HCT116 (cell line): ENCODE data around the gene RHBDD2. TPM values are rescaled to one million over a fixed set of nuclear protein-coding genes. Genes with fewer than 3 reads are reported as not detected.
"Not testable (repeated sequence)": the region's sequence is repeated elsewhere in the genome, so short reads cannot be mapped to it uniquely, and the experiment has no call there.

Source experiments
- ATAC-seq: fragments of 200-7000 bp; cut with Tn5 transposase; 2 replicates; pipeline ENCODE4 v1.9.1; 2020; ENCODE audit warnings: mild to moderate bottlenecking, moderate library complexity
- BruUV-seq: library from RNA; stranded (reverse); fragments of 400-500 nt; replicated peaks from 2 replicates; lab custom pipeline; 2021; lab: Mats Ljungman, UMichigan
- CTCF ChIA-PET: fragments of 300-600 bp; sonication (Branson Sonifier 250); formaldehyde crosslinking; loops from one replicate; lab custom pipeline; 2021; ENCODE audit warnings: antibody characterized with exemption; lab: Charles Lee
- POLR2A ChIA-PET: fragments of 300-600, 350-600 bp; sonication (Branson Sonifier 250); formaldehyde crosslinking; loops from one replicate; lab custom pipeline; 2021; ENCODE audit warnings: antibody characterized with exemption; lab: Charles Lee
- RAD21 ChIA-PET, 2 experiments: fragments of 300-600 bp; sonication (Branson Sonifier 250); formaldehyde crosslinking; loops; one replicate each; lab custom pipeline; 2023; ENCODE audit warnings: low total read pairs in 2 of 2; ENCODE audit not compliant: uncharacterized antibody in 2 of 2, unreplicated experiment in 2 of 2, low non-redundant PET in 1 of 2; lab: Charles Lee
- DNase-seq: peaks from one replicate; pipeline ENCODE4 v3.0.0-alpha.2; 2010; ENCODE audit warnings: low read depth, low spot score
- H2AFZ ChIP-seq: fragments of 200-600 bp; shearing (Covaris generic), sonication (generic); 2 replicates; pipeline ENCODE4 v1.6.1; 2017; ENCODE audit warnings: low read depth, mixed run types, mixed read lengths, antibody characterized with exemption, low read length; ENCODE audit not compliant: poor library complexity, severe bottlenecking
- H3K27ac ChIP-seq: 2 replicates; pipeline ENCODE4 v1.5.1; 2012; ENCODE audit warnings: low read depth, low read length
- H3K27me3 ChIP-seq: fragments of 200-600 bp; sonication (generic); 2 replicates; pipeline ENCODE4 v1.6.1; 2016; ENCODE audit warnings: mixed run types, low read length, mixed read lengths; ENCODE audit not compliant: insufficient read depth
- H3K36me3 ChIP-seq, 2 experiments: fragments of 200-500 bp in 1 of 2; fragments of 200-600 bp in 1 of 2; sonication (Bioruptor generic) in 1 of 2; sonication (generic) in 1 of 2; 2 replicates each; pipeline versions ENCODE4 v1.5.1 to v1.6.1; 2014 to 2016; ENCODE audit warnings: low read length in 2 of 2, inconsistent platforms in 1 of 2, mixed read lengths in 1 of 2, mixed run types in 1 of 2; ENCODE audit not compliant: insufficient read depth in 2 of 2, control insufficient read depth in 1 of 2
- H3K4me1 ChIP-seq, 2 experiments: fragments of 200-600 bp in 1 of 2; sonication (generic) in 1 of 2; 2 replicates each; pipeline versions ENCODE4 v1.5.1 to v1.6.1; 2012 to 2017; ENCODE audit warnings: low read length in 2 of 2, inconsistent platforms in 1 of 2, mild to moderate bottlenecking in 1 of 2, mixed read lengths in 1 of 2, mixed run types in 1 of 2, moderate library complexity in 1 of 2; ENCODE audit not compliant: insufficient read depth in 2 of 2, control insufficient read depth in 1 of 2
- H3K4me2 ChIP-seq: fragments of 200-600 bp; sonication (generic); 2 replicates; pipeline ENCODE4 v1.6.1; 2017; ENCODE audit warnings: mixed run types, low read length, mixed read lengths
- H3K4me3 ChIP-seq, 2 experiments: fragments of 200-600 bp in 1 of 2; sonication (generic) in 1 of 2; replicated peaks in 1 of 2; 2 replicates each; pipeline ENCODE4 v1.5.1; 2011 to 2016; ENCODE audit warnings: low read length in 2 of 2, control low read depth in 1 of 2, low read depth in 1 of 2, mild to moderate bottlenecking in 1 of 2, mixed read lengths in 1 of 2, mixed run types in 1 of 2
- H3K79me2 ChIP-seq: fragments of 200-600 bp; sonication (generic); 2 replicates; pipeline ENCODE4 v1.6.1; 2017; ENCODE audit warnings: mild to moderate bottlenecking, mixed run types, low read length, moderate library complexity, mixed read lengths; ENCODE audit not compliant: insufficient read depth
- H3K9ac ChIP-seq: fragments of 200-600 bp; sonication (generic); 2 replicates; pipeline ENCODE4 v1.6.1; 2016; ENCODE audit warnings: low read length, mixed read lengths
- H3K9me2 ChIP-seq: fragments of 200-600 bp; sonication (generic), shearing (Covaris generic); 2 replicates; pipeline ENCODE4 v1.6.1; 2017; ENCODE audit warnings: mixed run types, mild to moderate bottlenecking, moderate library complexity; ENCODE audit not compliant: insufficient read depth
- H3K9me3 ChIP-seq, 2 experiments: fragments of 200-500 bp in 1 of 2; fragments of 200-600 bp in 1 of 2; sonication (Bioruptor generic) in 1 of 2; sonication (generic) in 1 of 2; 2 replicates each; pipeline ENCODE4 v1.6.1; 2014 to 2017; ENCODE audit warnings: low read length in 2 of 2, mixed read lengths in 2 of 2, inconsistent platforms in 1 of 2, low read depth in 1 of 2, mild to moderate bottlenecking in 1 of 2, mixed run types in 1 of 2, moderate library complexity in 1 of 2; ENCODE audit not compliant: control insufficient read depth in 1 of 2, insufficient read depth in 1 of 2
- H4K20me1 ChIP-seq: fragments of 200-600 bp; sonication (generic), shearing (Covaris generic); 2 replicates; pipeline ENCODE4 v1.6.1; 2017; ENCODE audit warnings: mixed run types, mild to moderate bottlenecking, moderate library complexity; ENCODE audit not compliant: insufficient read depth
- ELF1 ChIP-seq: IDR thresholded peaks from 2 replicates; pipeline ENCODE4 v1.6.1; 2012; ENCODE audit warnings: low read depth, borderline replicate concordance
- FOSL1 ChIP-seq: IDR thresholded peaks from 2 replicates; pipeline ENCODE4 v1.6.1; 2012; ENCODE audit warnings: low read depth
- RAD21 ChIP-seq: IDR thresholded peaks from 2 replicates; pipeline ENCODE4 v1.6.1; 2012; ENCODE audit warnings: low read depth, mild to moderate bottlenecking
- ZFX ChIP-seq: fragments of 450-650 bp; IDR thresholded peaks from 2 replicates; pipeline ENCODE4 v1.6.1; 2017
- intact Hi-C: fragments of 100-400 bp; cut with micrococcal nuclease; formaldehyde crosslinking; loops from 2 replicates; pipeline ENCODE4 v1.10.0; 2022
- total RNA-seq: library from RNA; stranded (reverse); gene quantifications from one replicate; pipeline ENCODE4 v1.2.1, GENCODE V29; 2021; ENCODE audit not compliant: unreplicated experiment
- TF ChIP-seq, protein P1 (sequence below): IDR thresholded peaks from 2 replicates; pipeline ENCODE4 v1.6.1; 2011; ENCODE audit warnings: mild to moderate bottlenecking, low read length, moderate library complexity; ENCODE audit not compliant: insufficient replicate concordance; ENCODE audit errors: extremely low read depth
- TF ChIP-seq, protein P2 (sequence below): IDR thresholded peaks from 2 replicates; pipeline ENCODE4 v1.6.1; 2012
- TF ChIP-seq, protein P3 (sequence below): IDR thresholded peaks from 2 replicates; pipeline ENCODE4 v1.6.1; 2012

The RHBDD2 gene
- total RNA-seq, 1 experiment from 2014 or later: 42.9 TPM

DNA sequence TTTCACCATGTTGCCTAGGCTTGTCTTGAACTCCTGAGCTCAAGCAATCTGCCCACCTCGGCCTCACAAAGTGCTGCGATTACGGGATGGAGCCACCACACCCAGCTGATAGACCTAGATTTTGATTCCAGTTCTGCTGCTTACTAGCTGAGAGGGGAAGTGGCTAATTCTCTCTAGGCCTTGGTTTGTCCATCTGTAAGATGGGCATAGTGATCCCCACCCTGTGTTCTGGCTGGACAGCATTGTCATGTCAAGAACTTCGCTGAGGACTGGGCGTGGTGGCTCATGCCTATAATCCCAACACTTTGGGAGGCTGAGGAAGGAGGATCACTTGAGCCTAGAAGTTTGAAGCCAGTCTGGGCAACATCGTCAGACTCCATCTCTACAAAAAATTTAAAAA lies 47.9 kb upstream of the RHBDD2 start:
- intact Hi-C loops: no loop called here
- Histone ChIP-seq H3K4me2 (no peak overlapping the region), H4K20me1 (no peaks in the 10 kb centered on the region), H3K36me3 (no peaks in the 10 kb centered on the region), H3K9me2 (no peaks in the 10 kb centered on the region), H3K4me3 (no peak overlapping the region), H3K9me3 (no peaks in the 10 kb centered on the region), H3K27ac (no peak overlapping the region), H3K4me1 (peaks cover 0 to 9% of the 10 kb centered on the region in 2 experiments; a peak in 1 of 4 replicates), H3K79me2 (no peaks in the 10 kb centered on the region), H3K9ac (no peak overlapping the region), H2AFZ (no peak overlapping the region), H3K27me3 (no peaks in the 10 kb centered on the region; the same call in 1 of the 2 replicates)
- CTCF ChIA-PET: no interaction called here
- TF ChIP-seq ELF1: no peak
- TF ChIP-seq, protein P1, sequence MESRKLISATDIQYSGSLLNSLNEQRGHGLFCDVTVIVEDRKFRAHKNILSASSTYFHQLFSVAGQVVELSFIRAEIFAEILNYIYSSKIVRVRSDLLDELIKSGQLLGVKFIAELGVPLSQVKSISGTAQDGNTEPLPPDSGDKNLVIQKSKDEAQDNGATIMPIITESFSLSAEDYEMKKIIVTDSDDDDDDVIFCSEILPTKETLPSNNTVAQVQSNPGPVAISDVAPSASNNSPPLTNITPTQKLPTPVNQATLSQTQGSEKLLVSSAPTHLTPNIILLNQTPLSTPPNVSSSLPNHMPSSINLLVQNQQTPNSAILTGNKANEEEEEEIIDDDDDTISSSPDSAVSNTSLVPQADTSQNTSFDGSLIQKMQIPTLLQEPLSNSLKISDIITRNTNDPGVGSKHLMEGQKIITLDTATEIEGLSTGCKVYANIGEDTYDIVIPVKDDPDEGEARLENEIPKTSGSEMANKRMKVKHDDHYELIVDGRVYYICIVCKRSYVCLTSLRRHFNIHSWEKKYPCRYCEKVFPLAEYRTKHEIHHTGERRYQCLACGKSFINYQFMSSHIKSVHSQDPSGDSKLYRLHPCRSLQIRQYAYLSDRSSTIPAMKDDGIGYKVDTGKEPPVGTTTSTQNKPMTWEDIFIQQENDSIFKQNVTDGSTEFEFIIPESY: no peak
- no peak for TF ChIP-seq RAD21
- TF ChIP-seq, protein P2, sequence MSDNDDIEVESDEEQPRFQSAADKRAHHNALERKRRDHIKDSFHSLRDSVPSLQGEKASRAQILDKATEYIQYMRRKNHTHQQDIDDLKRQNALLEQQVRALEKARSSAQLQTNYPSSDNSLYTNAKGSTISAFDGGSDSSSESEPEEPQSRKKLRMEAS: no peak
- no peak for TF ChIP-seq FOSL1
- no peak for TF ChIP-seq ZFX
- TF ChIP-seq, protein P3, sequence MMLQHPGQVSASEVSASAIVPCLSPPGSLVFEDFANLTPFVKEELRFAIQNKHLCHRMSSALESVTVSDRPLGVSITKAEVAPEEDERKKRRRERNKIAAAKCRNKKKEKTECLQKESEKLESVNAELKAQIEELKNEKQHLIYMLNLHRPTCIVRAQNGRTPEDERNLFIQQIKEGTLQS: no peak
- BruUV-seq: no TSS peak
- RAD21 ChIA-PET: no interaction called here
- POLR2A ChIA-PET: no interaction called here
- no peak for DNase-seq
- ATAC-seq: no peak

DNA sequence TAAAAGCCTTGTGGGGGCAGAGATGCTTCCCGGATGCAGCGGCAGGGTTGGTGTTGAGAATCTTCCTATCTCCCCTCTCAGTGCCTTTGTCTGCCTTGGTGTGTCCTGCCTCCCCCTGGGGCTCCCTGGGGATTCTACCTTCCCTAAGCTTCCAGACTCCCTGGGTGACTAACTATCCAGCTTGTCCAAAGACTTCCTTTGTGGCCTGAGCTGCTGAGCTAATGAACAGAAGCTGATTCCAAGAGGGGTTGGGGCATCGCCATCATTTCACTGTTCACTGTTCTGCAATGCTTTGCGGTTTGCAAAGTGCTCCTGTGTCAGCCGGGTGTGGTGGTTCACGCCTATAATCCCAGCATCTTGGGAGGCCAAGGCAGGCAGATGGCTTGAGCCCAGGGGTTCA lies 45.2 kb upstream of the RHBDD2 start:
- H3K27me3 ChIP-seq, H3K4me1 ChIP-seq, POLR2A ChIA-PET, DNase-seq, H3K79me2 ChIP-seq, BruUV-seq, RAD21 ChIA-PET, CTCF ChIA-PET, H3K9ac ChIP-seq, H3K9me2 ChIP-seq, intact Hi-C loops, ATAC-seq, H3K27ac ChIP-seq, H3K36me3 ChIP-seq, H3K4me2 ChIP-seq, H4K20me1 ChIP-seq, H3K9me3 ChIP-seq, H3K4me3 ChIP-seq, H2AFZ ChIP-seq: not testable (repeated sequence)
